ENCODE results near the gene SAPCD1.

DNA sequence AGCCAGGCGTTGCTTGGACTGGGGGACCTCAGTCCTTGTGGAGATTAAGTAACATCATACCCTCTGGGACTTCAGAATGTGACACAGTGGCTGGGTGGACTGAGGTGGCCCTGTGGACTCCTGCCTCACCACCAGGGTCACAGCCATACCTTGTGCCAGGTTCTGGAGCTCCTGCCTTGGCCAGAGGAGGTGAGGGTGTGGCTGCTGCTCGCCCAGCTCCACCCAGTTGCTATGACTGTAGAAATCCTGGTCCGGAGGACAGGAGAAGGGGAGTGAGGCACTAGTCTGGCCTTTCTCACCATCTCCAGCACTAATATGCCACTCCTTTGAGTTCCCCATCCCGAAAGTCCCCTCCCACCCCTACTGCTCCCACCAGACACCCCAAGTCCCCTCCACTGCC is 12.7 kb downstream of the SAPCD1 start:
- TF ChIP-seq, protein P1, sequence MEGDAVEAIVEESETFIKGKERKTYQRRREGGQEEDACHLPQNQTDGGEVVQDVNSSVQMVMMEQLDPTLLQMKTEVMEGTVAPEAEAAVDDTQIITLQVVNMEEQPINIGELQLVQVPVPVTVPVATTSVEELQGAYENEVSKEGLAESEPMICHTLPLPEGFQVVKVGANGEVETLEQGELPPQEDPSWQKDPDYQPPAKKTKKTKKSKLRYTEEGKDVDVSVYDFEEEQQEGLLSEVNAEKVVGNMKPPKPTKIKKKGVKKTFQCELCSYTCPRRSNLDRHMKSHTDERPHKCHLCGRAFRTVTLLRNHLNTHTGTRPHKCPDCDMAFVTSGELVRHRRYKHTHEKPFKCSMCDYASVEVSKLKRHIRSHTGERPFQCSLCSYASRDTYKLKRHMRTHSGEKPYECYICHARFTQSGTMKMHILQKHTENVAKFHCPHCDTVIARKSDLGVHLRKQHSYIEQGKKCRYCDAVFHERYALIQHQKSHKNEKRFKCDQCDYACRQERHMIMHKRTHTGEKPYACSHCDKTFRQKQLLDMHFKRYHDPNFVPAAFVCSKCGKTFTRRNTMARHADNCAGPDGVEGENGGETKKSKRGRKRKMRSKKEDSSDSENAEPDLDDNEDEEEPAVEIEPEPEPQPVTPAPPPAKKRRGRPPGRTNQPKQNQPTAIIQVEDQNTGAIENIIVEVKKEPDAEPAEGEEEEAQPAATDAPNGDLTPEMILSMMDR (IDR thresholded peaks at IDR 0.05; ENCODE audit: low read length): no peak
- TF ChIP-seq EZH2 (optimal IDR thresholded peaks at IDR 0.05; ENCODE audit: low read depth, low read length) (no peak), EZH2phosphoT487 (IDR thresholded peaks at IDR 0.05; ENCODE audit: low read length) (no peak)
